Transverse colon (tissue), 4 donors: ENCODE results near the gene AKIRIN2. TPM values are rescaled to one million over a fixed set of nuclear protein-coding genes. Genes with fewer than 3 reads are reported as not detected.

Source experiments
- DNase-seq: peaks from one replicate; pipeline ENCODE4 v3.0.0-alpha.2; 2019
- H3K27ac ChIP-seq, 4 donors: fragments of 200-600 bp; sonication (generic); 2 replicates each; pipeline ENCODE4 v1.5.1; 2016 to 2018; ENCODE audit warnings: inconsistent platforms in 4 of 4
- H3K27me3 ChIP-seq: fragments of 200-600 bp; sonication (generic); 2 replicates; pipeline ENCODE4 v1.5.1; 2017; ENCODE audit warnings: inconsistent platforms
- H3K36me3 ChIP-seq, 4 donors: fragments of 200-600 bp; sonication (generic); 2 replicates each; pipeline ENCODE4 v1.5.1; 2017 to 2019; ENCODE audit warnings: inconsistent platforms in 4 of 4
- H3K4me1 ChIP-seq, 4 donors: fragments of 200-600 bp; sonication (generic); 2 replicates each; pipeline ENCODE4 v1.5.1; 2017 to 2020; ENCODE audit warnings: inconsistent platforms in 4 of 4
- H3K4me3 ChIP-seq, 4 donors: fragments of 200-600 bp; sonication (generic); 1 replicate in 1 of 4; 2 replicates in 3 of 4; pipeline versions ENCODE4 v1.5.1 to v1.6.1; 2017 to 2019; ENCODE audit warnings: inconsistent platforms in 4 of 4
- H3K9me3 ChIP-seq, 2 donors: fragments of 200-600 bp; sonication (generic); 2 replicates each; pipeline ENCODE4 v1.5.1; 2017 to 2019; ENCODE audit warnings: inconsistent platforms in 2 of 2
- CTCF ChIP-seq, 5 experiments: fragments of 200-600 bp in 3 of 5; fragments of 450-650 bp in 2 of 5; sonication (generic) in 3 of 5; IDR thresholded peaks; 1 replicate in 2 of 5; 2 replicates in 3 of 5; pipeline ENCODE4 v1.5.1; 2016 to 2017; ENCODE audit warnings: antibody characterized with exemption in 5 of 5, inconsistent platforms in 3 of 5, mild to moderate bottlenecking in 2 of 5, moderate library complexity in 1 of 5
- EP300 ChIP-seq: sonication (generic); formaldehyde crosslinking; IDR thresholded peaks from one replicate; pipeline ENCODE4 v1.6.1; 2017; ENCODE audit warnings: antibody characterized with exemption, low read depth
- POLR2A ChIP-seq: fragments of 450-650 bp; IDR thresholded peaks from one replicate; pipeline ENCODE4 v1.6.1; 2016; ENCODE audit warnings: antibody characterized with exemption, mild to moderate bottlenecking, moderate library complexity
- POLR2AphosphoS5 ChIP-seq, 3 donors: sonication (generic); formaldehyde crosslinking; IDR thresholded peaks; one replicate each; pipeline ENCODE4 v1.6.1; 2016; ENCODE audit warnings: antibody characterized with exemption in 3 of 3
- WGBS, 2 donors: methylation state at CpG; one replicate each; pipeline ENCODE4 v1.1.5; 2018; ENCODE audit warnings: low coverage in 1 of 2; 5-methylcytosine and 5-hydroxymethylcytosine counted together
- in situ Hi-C, 4 donors: fragments of 200-750 bp; cut with MboI; loops; one replicate each; pipeline versions ENCODE4 v1.15.0 to v1.15.1; 2017; ENCODE audit warnings: low sequenced_read_pairs in 3 of 4, low pct_ligation_motif_present in 1 of 4, low pct_unique_long_range_greater_than_20kb in 1 of 4
- intact Hi-C: fragments of 100-400 bp; cut with DNase I; formaldehyde crosslinking; loops from one replicate; pipeline ENCODE4 v1.15.1; 2023; ENCODE audit warnings: low total_unique reads
- small RNA-seq, 4 donors: library from RNA; depleted of rRNA; stranded (forward); fragments of <200 nt; gene quantifications; one replicate each; pipeline ENCODE3, GENCODE V24; 2016
- total RNA-seq, 4 donors: library from RNA; depleted of rRNA; stranded (reverse); fragments of >200 nt; gene quantifications; one replicate each; pipeline ENCODE4 v1.1.0, GENCODE V29; 2016

AKIRIN2 gene
- total RNA-seq, 4 donors from 2014 or later, result 16.3 to 44.9 (median 20.7) TPM

GRCh38 chr6:87630746-87631145 is 71.3 kb downstream of the AKIRIN2 start:
- 60 to 100% methylated on average over 1 of the region's 1 CpG for WGBS, 2 donors
- Histone ChIP-seq H3K27me3 (no peaks in the 10 kb centered on the region), H3K4me3 (no peak overlapping the region), H3K36me3 (peaks cover 0 to 12% (median 0%) of the 10 kb centered on the region in 4 donors), H3K9me3 (no peaks in the 10 kb centered on the region), H3K4me1 (peaks cover 0 to 11% (median 6%) of the 10 kb centered on the region in 4 donors), H3K27ac (no peak overlapping the region)
- in situ Hi-C loops, result no loop called here
- intact Hi-C loops, result no loop called here
- TF ChIP-seq CTCF (IDR thresholded peaks at IDR 0.05), result no peak
- TF ChIP-seq POLR2AphosphoS5 (IDR thresholded peaks at IDR 0.05), result no peak
- no peak for TF ChIP-seq EP300
- DNase-seq, result no peak

GRCh38 chr6:87628881-87629280 is 73.2 kb downstream of the AKIRIN2 start:
- H3K27ac ChIP-seq, result peak overlapping the region; percentile 3 to 62 (median 42)
- H3K9me3 ChIP-seq, result no peaks in the 10 kb centered on the region
- DNase-seq, result no peak
- H3K27me3 ChIP-seq, result no peaks in the 10 kb centered on the region
- TF ChIP-seq POLR2AphosphoS5 (IDR thresholded peaks at IDR 0.05), result no peak
- TF ChIP-seq POLR2A, result no peak
- TF ChIP-seq CTCF (IDR thresholded peaks at IDR 0.05), result no peak
- no peak for TF ChIP-seq EP300
- intact Hi-C loops (no loop called here), in situ Hi-C loops (no loop called here)
- H3K4me3 ChIP-seq, result no peak overlapping the region
- peaks cover 0 to 7% (median 0%) of the 10 kb centered on the region in 4 donors for H3K36me3 ChIP-seq
- H3K4me1 ChIP-seq, result peaks cover 0 to 11% (median 6%) of the 10 kb centered on the region in 4 donors

GRCh38 chr6:87628424-87628823 is 73.6 kb downstream of the AKIRIN2 start:
- intact Hi-C loops, result no loop called here
- Histone ChIP-seq H3K27ac (peak overlapping the region; percentile 3 to 62 (median 44)), H3K4me3 (no peak overlapping the region), H3K9me3 (no peaks in the 10 kb centered on the region), H3K36me3 (peaks cover 0 to 4% (median 0%) of the 10 kb centered on the region in 4 donors), H3K27me3 (no peaks in the 10 kb centered on the region), H3K4me1 (peaks cover 0 to 11% (median 6%) of the 10 kb centered on the region in 4 donors)
- in situ Hi-C loops, result no loop called here
- 42 to 54% methylated on average over 2 of the region's 2 CpGs for WGBS, 2 donors
- TF ChIP-seq POLR2A (no peak), POLR2AphosphoS5 (IDR thresholded peaks at IDR 0.05) (no peak), EP300 (no peak), CTCF (IDR thresholded peaks at IDR 0.05) (no peak)
- DNase-seq, result no peak

Small RNA genes within 50 kb of the gene (small RNA-seq; reads per million reads assigned to genes)
- 0 reads per million in 4 donors for gene RF01210

Other genes with a start within 250 kb of the AKIRIN2 start
- 10 to 100 TPM in 2 of 4 donors, 1 to 10 TPM in 2; 8.0 to 43.3 (median 22.7) TPM for gene SLC35A1, start 229.3 kb downstream of the AKIRIN2 start, total RNA-seq
- gene RARS2, start 112.2 kb downstream of the AKIRIN2 start, total RNA-seq, result 10 to 100 TPM; 25.1 to 28.3 (median 26.9) TPM
- 10 to 100 TPM in 3 of 4 donors, 1 to 10 TPM in 1; 2.2 to 18.4 (median 17.8) TPM for gene ORC3, start 112.1 kb downstream of the AKIRIN2 start, total RNA-seq